ENCODE results near the gene ASCC1. TPM values are rescaled to one million over a fixed set of nuclear protein-coding genes. Genes with fewer than 3 reads are reported as not detected.

Gene ASCC1
- polyA plus RNA-seq, 1 experiment = 18.5 TPM

DNA sequence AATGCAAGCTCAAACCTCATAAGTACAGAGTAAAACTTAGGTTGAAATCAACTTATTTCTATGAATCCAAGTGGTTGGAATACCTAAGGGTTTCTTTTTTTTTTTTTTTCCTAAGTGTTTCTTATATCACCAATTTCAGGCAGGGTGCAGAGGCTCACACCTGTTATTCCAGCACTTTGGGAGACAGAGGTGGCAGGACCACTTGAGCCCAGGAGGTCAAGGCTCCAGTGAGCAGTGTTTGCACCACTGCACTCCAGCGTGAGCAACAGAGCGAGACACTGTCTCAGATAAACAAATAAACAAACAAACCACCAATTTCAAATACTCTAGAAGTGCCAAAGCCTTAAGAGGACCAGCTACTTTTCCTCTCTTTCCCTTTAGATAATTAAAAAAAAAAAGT lies 88.5 kb downstream of the ASCC1 start:
- ChIA-PET CTCF (interaction anchor here (1.2 to 5.2 kb wide), 8 partner anchors 8 to 210 kb away, joined by 3 to 42 read pairs (median 12); no protein-coding TSS in a partner anchor), POLR2A (no interaction called here)
- TF ChIP-seq, protein P1, sequence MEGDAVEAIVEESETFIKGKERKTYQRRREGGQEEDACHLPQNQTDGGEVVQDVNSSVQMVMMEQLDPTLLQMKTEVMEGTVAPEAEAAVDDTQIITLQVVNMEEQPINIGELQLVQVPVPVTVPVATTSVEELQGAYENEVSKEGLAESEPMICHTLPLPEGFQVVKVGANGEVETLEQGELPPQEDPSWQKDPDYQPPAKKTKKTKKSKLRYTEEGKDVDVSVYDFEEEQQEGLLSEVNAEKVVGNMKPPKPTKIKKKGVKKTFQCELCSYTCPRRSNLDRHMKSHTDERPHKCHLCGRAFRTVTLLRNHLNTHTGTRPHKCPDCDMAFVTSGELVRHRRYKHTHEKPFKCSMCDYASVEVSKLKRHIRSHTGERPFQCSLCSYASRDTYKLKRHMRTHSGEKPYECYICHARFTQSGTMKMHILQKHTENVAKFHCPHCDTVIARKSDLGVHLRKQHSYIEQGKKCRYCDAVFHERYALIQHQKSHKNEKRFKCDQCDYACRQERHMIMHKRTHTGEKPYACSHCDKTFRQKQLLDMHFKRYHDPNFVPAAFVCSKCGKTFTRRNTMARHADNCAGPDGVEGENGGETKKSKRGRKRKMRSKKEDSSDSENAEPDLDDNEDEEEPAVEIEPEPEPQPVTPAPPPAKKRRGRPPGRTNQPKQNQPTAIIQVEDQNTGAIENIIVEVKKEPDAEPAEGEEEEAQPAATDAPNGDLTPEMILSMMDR (IDR thresholded peaks at IDR 0.05; ENCODE audit: insufficient read depth, low read depth, low read length) = no peak

DNA sequence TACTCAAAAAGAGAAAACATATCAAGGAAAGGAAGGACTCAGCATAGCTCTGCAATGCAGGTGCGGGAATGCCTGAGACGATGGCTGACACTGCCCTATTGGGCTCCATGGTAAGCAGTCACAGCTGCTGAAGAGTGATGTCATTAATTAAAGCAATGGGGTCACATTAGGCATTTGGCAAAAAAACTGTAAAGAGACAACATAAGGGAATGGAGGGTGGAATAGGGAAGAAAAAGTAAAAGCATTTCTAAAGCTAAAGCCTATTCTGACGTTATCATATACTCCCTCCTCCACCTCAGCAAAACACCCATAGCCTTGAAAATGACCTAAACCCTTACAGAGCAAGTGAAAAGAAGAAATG lies 89.2 kb downstream of the ASCC1 start:
- ChIA-PET CTCF (interaction anchor here (0.8 to 5.2 kb wide), 21 partner anchors 8 to 213 kb away, joined by 3 to 42 read pairs (median 4); no protein-coding TSS in a partner anchor), POLR2A (no interaction called here)
- no peaks in the 10 kb centered on the region for H3K36me3 ChIP-seq (ENCODE audit: control insufficient read depth, insufficient read depth, low read length)
- no peak overlapping the region for H3K4me3 ChIP-seq (ENCODE audit: low read depth, low read length)
- H3K27me3 ChIP-seq (ENCODE audit: control insufficient read depth, insufficient read depth, low read length) = no peaks in the 10 kb centered on the region
- TF ChIP-seq, protein P1 (IDR thresholded peaks at IDR 0.05; ENCODE audit: insufficient read depth, low read depth, low read length) = no peak
- DNase-seq (ENCODE audit: low read depth) = no peak

More for the DNA sequence above, 88.5 kb downstream of the ASCC1 start:
- no peak overlapping the region for H3K4me3 ChIP-seq (ENCODE audit: low read depth, low read length)
- DNase-seq (ENCODE audit: low read depth) = no peak
- no peaks in the 10 kb centered on the region for H3K27me3 ChIP-seq (ENCODE audit: control insufficient read depth, insufficient read depth, low read length)
- peaks cover 1% of the 10 kb centered on the region for H3K36me3 ChIP-seq (ENCODE audit: control insufficient read depth, insufficient read depth, low read length)

- Histone ChIP-seq H3K27me3 (ENCODE audit: control insufficient read depth, insufficient read depth, low read length) (no peaks in the 10 kb centered on the region), H3K4me3 (ENCODE audit: low read depth, low read length) (no peak overlapping the region), H3K36me3 (ENCODE audit: control insufficient read depth, insufficient read depth, low read length) (no peaks in the 10 kb centered on the region)
- ChIA-PET POLR2A (no interaction called here), CTCF (interaction anchor here (0.5 to 5.2 kb wide), 29 partner anchors 8 to 950 kb away, joined by 3 to 42 read pairs (median 4); partner anchors contain the start of gene ANAPC16)
- TF ChIP-seq, protein P1 (IDR thresholded peaks at IDR 0.05; ENCODE audit: insufficient read depth, low read depth, low read length) = peak; percentile 50
- no peak for DNase-seq (ENCODE audit: low read depth)
These were observed 89.7 kb downstream of the ASCC1 start for GRCh38 chr10:72126184-72126871.

- Histone ChIP-seq H3K36me3 (ENCODE audit: control insufficient read depth, insufficient read depth, low read length) (no peaks in the 10 kb centered on the region), H3K27me3 (ENCODE audit: control insufficient read depth, insufficient read depth, low read length) (no peaks in the 10 kb centered on the region), H3K4me3 (ENCODE audit: low read depth, low read length) (no peak overlapping the region)
- ChIA-PET POLR2A (no interaction called here), CTCF (interaction anchor here (1.0 to 5.2 kb wide), 9 partner anchors 9 to 218 kb away, joined by 3 to 42 read pairs (median 7); no protein-coding TSS in a partner anchor)
- TF ChIP-seq, protein P1 (IDR thresholded peaks at IDR 0.05; ENCODE audit: insufficient read depth, low read depth, low read length) = no peak
- peak; percentile 41 for DNase-seq (ENCODE audit: low read depth)
These were observed 91.1 kb downstream of the ASCC1 start for GRCh38 chr10:72124989-72125388.

DNA sequence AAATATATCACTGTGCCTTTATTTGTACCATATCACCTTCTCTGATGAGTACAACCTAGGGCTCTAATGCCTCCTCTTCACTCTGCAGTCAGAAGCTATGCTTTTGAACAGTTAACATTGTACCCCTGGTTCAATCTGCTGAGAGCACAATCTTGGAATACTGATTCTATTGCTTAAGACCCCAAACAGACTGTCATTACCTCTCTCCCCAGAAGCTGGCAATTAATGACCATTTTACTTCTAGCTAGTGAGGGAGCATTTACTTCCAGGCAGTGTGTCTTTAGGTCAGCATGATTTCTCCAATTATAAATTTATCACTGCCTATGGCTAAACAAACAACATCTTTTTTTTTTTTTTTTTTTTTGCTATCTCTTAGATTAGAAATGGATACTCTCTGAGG lies 91.7 kb downstream of the ASCC1 start:
- no peaks in the 10 kb centered on the region for H3K36me3 ChIP-seq (ENCODE audit: control insufficient read depth, insufficient read depth, low read length)
- ChIA-PET CTCF (interaction anchor here (0.5 to 5.2 kb wide), 6 partner anchors 9 to 213 kb away, joined by 3 to 42 read pairs (median 10); no protein-coding TSS in a partner anchor), POLR2A (no interaction called here)
- DNase-seq (ENCODE audit: low read depth) = no peak
- H3K27me3 ChIP-seq (ENCODE audit: control insufficient read depth, insufficient read depth, low read length) = no peaks in the 10 kb centered on the region
- no peak overlapping the region for H3K4me3 ChIP-seq (ENCODE audit: low read depth, low read length)
- TF ChIP-seq, protein P1 (IDR thresholded peaks at IDR 0.05; ENCODE audit: insufficient read depth, low read depth, low read length) = no peak

Measured in BJ (cell line).